NCI-H526 treated with DMSO at 0.1 percent for 48 hours (cell line): ENCODE measurements around the gene HEATR9.
"Not testable (repeated sequence)": the region's sequence is repeated elsewhere in the genome, so short reads cannot be mapped to it uniquely, and the experiment has no call there.

Experiments
- DNase-seq: peaks from one replicate; lab custom pipeline; 2025; lab: John Stamatoyannopoulos, UW

HEATR9 gene

GRCh38 chr17:35868737-35869136 lies at the start of gene HEATR9:
Gene HEATR9 (minus strand): TSS chr17:35868891. CDS start chr17:35868742, 149 bp downstream.
- no peak for DNase-seq

GRCh38 chr17:35917519-35918213 lies 49.0 kb upstream of the HEATR9 start:
- DNase-seq: no peak

GRCh38 chr17:35915153-35915964 lies 46.7 kb upstream of the HEATR9 start:
- no peak for DNase-seq

- DNase-seq: no peak
Observed at GRCh38 chr17:35914354-35914753, 45.7 kb upstream of the HEATR9 start.

- DNase-seq: no peak
Observed at GRCh38 chr17:35913609-35914008, 44.9 kb upstream of the HEATR9 start.

- no peak for DNase-seq
Observed at GRCh38 chr17:35912942-35913341, 44.3 kb upstream of the HEATR9 start.

- DNase-seq: no peak
Observed at GRCh38 chr17:35912339-35912912, 43.7 kb upstream of the HEATR9 start.

- no peak for DNase-seq
Observed at GRCh38 chr17:35909408-35909807, 40.7 kb upstream of the HEATR9 start.

- no peak for DNase-seq
Observed at GRCh38 chr17:35907691-35908090, 39.0 kb upstream of the HEATR9 start.

- no peak for DNase-seq
Observed at GRCh38 chr17:35906926-35907637, 38.4 kb upstream of the HEATR9 start.

GRCh38 chr17:35906191-35906925 lies 37.7 kb upstream of the HEATR9 start:
- no peak for DNase-seq

- no peak for DNase-seq
Observed at GRCh38 chr17:35903451-35903850, 34.8 kb upstream of the HEATR9 start.

- DNase-seq: no peak
Observed at GRCh38 chr17:35901631-35902175, 33.0 kb upstream of the HEATR9 start.

- no peak for DNase-seq
Observed at GRCh38 chr17:35900708-35901480, 32.2 kb upstream of the HEATR9 start.

GRCh38 chr17:35900280-35900679 lies 31.6 kb upstream of the HEATR9 start:
- DNase-seq: no peak

- no peak for DNase-seq
Observed at GRCh38 chr17:35898283-35899070, 29.8 kb upstream of the HEATR9 start.

GRCh38 chr17:35897772-35898171 lies 29.1 kb upstream of the HEATR9 start:
- DNase-seq: not testable (repeated sequence)

- DNase-seq: no peak
Observed at GRCh38 chr17:35895636-35896587, 27.2 kb upstream of the HEATR9 start.

- no peak for DNase-seq
Observed at GRCh38 chr17:35894206-35894605, 25.5 kb upstream of the HEATR9 start.
